GM18909 (cell line): ENCODE measurements around the gene NRIP1.
"Not testable (repeated sequence)": the region's sequence is repeated elsewhere in the genome, so short reads cannot be mapped to it uniquely, and the experiment has no call there.

Experiments
- ATAC-seq: cut with Tn5 transposase; IDR thresholded peaks from one replicate; pipeline ENCODE4 v1.9.1; 2021; ENCODE audit warnings: mild to moderate bottlenecking; ENCODE audit not compliant: unreplicated experiment, poor library complexity

NRIP1 gene

GRCh38 chr21:14943616-14944015, 121.2 kb downstream of the NRIP1 start:
- no peak for ATAC-seq

- ATAC-seq: no peak
Measured at GRCh38 chr21:14942801-14943490, 121.9 kb downstream of the NRIP1 start.

- not testable (repeated sequence) for ATAC-seq
Measured at GRCh38 chr21:14927324-14927723, 137.5 kb downstream of the NRIP1 start.

- no peak for ATAC-seq
Measured at GRCh38 chr21:14926186-14926585, 138.6 kb downstream of the NRIP1 start.

GRCh38 chr21:14923468-14923867, 141.3 kb downstream of the NRIP1 start:
- ATAC-seq: no peak

GRCh38 chr21:14922980-14923379, 141.8 kb downstream of the NRIP1 start:
- no peak for ATAC-seq

GRCh38 chr21:14918527-14918926, 146.3 kb downstream of the NRIP1 start:
- ATAC-seq: no peak

- no peak for ATAC-seq
Measured at GRCh38 chr21:14917762-14918161, 147.0 kb downstream of the NRIP1 start.

- ATAC-seq: no peak
Measured at GRCh38 chr21:14916676-14917141, 148.1 kb downstream of the NRIP1 start.

GRCh38 chr21:14913638-14914037, 151.2 kb downstream of the NRIP1 start:
- ATAC-seq: no peak

GRCh38 chr21:14911351-14911750, 153.4 kb downstream of the NRIP1 start:
- no peak for ATAC-seq
